HG02870 (cell line): ENCODE data around the gene CNOT10.
"Not testable (repeated sequence)": the region's sequence is repeated elsewhere in the genome, so short reads cannot be mapped to it uniquely, and the experiment has no call there.

Source experiments
- ATAC-seq: cut with Tn5 transposase; IDR thresholded peaks from one replicate; pipeline ENCODE4 v1.9.1; 2021; ENCODE audit warnings: mild to moderate bottlenecking, moderate library complexity; ENCODE audit not compliant: unreplicated experiment

CNOT10 gene

DNA sequence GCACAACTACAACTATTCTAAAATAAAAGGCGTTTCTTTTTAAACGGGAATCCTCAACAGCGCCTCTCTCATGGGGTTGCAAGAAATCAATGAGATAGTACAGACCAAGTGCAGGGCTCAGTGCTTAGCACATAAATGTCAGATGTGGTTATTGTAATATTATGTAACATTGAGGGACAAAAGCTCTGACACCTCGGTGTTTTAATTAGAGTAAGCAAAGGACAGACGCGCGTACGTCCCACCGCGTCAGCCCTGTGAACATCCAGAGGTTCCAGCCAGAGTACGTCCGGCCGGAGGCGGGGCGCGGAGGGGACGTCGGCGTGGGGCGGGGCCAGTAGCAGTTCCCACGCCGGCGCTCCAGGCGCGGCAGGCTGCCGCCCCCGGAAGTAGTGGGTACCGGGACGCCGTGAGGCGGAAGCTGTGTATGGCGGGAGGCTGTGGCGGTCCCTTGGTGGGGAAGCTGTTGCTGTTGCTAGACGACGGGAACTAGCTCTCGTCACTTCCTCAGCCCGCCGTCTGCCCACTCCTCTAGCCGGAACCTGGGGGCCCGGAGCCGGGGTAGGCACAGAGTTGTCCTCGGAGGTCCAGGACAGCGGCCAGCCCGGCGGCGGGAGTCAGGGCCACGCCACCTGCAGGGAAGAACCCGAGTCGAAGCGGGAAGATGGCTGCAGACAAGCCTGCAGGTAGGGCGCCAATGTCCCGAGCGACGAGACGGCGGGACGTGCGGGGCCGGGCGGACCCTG, at the start of gene CNOT10:
CNOT10 (plus strand) TSS at position 389 of the 743 bp plus-strand sequence; CDS start at position 662, 273 bp downstream.
- ATAC-seq: peak; percentile 97

- ATAC-seq: no peak
These were observed 44.0 kb upstream of the CNOT10 start for GRCh38 chr3:32640939-32641338.

- no peak for ATAC-seq
These were observed 43.6 kb upstream of the CNOT10 start for GRCh38 chr3:32641356-32641755.

GRCh38 chr3:32643354-32643753, 41.6 kb upstream of the CNOT10 start:
- ATAC-seq: no peak

DNA sequence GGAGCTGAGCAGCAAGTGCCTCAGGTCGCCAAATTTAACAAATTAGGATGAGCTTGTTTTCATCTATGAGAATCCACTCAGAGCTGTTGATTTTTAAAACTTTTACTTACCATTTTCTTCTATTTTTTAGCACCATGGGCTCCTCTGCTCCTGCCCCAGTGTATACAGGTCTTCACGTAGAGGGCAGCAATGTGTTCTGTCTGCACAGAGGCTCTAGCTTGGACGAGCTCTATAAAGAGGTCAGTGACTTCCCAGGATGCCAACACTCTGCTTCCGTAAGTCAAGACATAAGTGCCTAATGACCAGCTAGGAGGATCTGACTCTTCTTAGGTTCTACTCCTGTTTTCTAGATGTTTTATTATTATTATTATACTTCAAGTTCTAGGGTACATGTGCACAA, 41.2 kb upstream of the CNOT10 start:
- ATAC-seq: no peak

DNA sequence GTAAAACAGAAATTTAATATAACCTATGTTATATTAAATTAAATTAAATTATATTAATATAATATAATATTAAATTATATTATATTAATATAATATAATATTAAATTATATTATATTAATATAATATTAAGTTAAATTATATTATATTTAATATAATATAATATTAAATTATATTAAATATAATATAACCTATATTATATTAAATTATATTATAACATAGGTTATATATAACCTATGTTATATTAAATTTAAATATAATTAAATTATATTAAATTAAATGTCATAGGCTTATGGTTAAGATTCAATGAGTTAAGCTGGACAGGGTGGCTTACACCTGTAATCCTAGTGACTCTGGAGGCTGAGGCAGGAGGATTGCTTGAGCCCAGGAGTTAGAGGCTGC, 40.6 kb upstream of the CNOT10 start:
- no peak for ATAC-seq

DNA sequence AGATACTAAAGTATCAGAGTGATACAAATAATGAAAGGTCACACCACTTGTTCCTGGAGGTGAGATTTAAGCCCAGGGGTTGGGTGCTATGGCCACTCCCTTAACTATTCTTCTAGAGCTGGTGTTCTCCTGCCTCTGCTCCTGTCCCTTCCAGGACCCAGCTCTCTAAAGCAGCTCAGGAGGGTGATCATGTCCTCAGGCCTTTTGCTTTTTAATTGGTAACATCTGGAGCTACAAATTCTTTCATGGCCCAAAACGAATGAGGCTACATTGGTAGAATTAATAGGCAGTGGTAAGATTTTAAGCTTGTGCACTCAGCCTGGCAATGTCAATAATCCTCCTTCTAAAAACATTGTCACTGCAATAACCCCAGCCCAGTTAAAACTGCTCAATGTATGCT, 38.2 kb upstream of the CNOT10 start:
- no peak for ATAC-seq

DNA sequence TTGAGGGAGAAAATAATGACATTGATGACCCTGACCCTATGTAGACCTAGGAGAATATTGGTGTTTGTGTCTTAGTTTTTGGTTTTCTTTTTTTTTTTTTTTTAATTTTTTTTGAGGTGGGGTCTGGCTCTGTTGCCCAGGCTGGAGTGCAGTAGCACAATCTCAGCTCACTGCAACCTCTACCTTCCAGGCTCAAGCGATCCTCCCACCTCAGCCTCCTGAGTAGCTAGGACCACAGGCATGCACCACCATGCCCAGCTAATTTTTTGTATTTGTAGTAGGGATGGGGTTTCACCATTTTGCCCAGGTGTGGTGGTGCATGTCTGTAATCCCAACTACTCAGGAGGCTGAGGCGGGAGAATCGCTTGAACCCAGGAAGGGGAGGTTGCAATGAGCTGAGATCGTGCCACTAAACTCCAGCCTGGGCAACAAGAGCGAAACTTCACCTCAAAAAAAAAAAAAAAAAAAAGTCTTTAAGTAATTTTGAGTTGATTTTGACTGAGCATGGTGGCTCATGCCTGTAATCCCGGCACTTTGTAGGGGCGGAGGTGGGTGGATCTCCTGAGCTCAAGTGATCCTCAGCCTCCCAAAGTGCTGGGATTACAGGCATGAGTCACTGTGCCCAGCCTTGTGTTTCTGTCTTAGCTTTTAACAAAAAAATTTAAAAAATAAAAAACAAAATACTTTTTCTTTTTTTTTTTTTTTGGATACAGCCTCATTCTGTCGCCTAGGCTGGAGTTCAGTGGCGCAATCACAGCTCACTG, 32.5 kb upstream of the CNOT10 start:
- not testable (repeated sequence) for ATAC-seq

- ATAC-seq: no peak
These were observed 29.8 kb upstream of the CNOT10 start for GRCh38 chr3:32655167-32655566.

- no peak for ATAC-seq
These were observed 24.4 kb upstream of the CNOT10 start for GRCh38 chr3:32660634-32661033.

- no peak for ATAC-seq
These were observed 22.3 kb upstream of the CNOT10 start for GRCh38 chr3:32662647-32663046.

DNA sequence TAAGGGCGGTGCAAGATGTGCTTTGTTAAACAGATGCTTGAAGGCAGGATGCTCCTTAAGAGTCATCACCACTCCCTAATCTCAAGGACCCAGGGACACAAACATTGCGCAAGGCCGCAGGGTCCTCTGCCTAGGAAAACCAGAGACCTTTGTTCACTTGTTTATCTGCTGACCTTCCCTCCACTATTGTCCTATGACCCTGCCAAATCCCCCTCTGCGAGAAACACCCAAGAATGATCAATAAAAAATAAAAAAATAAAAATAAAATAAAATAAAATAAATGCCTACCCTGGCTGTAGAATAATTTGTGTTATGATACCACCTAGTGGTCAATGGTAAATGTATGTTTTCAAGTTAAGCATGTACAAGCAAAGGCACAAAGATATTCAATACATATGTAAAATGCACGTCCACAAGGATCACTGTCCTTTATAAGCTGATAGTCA, 20.3 kb upstream of the CNOT10 start:
- ATAC-seq: not testable (repeated sequence)

DNA sequence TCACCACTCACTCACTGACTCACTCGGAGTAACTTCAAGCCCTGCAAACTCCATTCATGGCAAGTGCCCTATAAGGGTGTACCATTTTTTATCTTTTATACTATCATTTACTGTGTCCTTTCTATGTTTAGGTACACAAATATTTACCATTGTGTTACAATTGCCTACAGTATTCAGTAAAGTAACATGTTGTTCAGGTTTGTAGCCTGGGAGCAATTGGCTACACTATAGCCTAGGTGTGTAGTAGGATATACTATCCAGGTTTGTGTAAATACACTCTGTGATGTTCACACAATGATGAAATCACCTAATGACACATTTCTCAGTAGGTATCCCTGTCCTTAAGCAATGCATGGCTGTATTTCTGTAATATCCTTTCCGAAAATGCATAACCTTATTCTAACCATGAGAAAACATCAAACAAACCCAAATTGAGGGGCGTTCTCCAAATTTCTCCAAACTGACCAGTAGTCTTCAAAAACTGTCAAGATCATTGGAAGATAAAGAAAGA, 17.9 kb upstream of the CNOT10 start:
- no peak for ATAC-seq

GRCh38 chr3:32669226-32669625, 15.8 kb upstream of the CNOT10 start:
- not testable (repeated sequence) for ATAC-seq

DNA sequence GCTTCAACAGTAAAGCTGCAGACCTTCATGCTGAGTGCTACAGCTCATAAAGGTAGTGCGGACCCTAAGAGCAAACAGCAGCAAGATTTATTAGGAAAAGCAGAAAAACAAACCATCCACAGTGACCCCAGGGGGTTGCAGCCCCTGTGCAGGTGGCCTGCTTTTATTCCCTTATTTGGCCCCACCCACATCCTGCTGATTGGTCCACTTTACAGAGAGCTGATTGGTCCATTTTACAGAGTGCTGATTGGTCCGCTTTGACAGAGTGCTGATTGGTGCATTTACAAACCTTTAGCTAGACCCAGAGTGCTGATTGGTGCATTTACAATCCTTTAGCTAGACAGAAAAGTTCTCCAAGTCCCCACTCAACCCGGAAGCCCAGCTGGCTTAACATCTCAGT, 11.3 kb upstream of the CNOT10 start:
- ATAC-seq: not testable (repeated sequence)

DNA sequence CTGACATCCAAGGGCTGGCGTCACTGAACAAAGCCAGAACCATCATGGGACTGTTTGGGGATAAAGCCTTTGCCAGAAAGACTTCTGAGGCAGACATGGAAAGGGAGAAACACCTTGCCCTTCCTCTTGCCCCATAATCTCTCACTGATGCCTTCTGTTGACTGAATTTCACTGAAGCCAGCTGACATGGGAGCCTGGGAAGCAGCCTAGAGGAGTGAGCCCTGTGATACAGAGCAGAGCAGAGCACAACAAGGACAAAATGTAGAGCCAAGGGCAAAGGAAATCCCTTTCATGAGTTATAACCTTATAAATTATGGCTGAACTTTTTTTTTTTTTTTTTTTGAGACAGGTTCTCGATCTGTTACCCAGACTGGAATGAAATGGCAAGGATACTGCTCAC, 9.8 kb upstream of the CNOT10 start:
- no peak for ATAC-seq

- ATAC-seq: no peak
These were observed 9.3 kb upstream of the CNOT10 start for GRCh38 chr3:32675650-32676049.

DNA sequence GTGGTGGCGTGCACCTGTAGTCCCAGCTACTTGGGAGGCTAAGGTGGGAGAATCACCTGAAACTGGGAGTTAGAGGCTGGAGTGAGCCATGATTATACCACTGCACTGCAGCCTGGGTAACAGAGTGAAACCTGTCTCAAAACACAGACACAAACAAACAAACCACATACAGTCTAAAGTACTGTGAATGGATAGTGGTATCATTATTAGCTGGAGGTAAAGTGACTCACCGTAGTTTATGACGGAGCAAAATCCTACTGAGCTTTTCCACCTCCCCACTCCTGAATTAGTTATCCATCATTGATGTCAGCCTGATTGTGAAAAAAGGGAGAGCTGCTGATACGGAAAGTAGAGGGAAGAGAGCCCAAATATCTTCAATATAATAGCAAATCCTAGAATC, 3.2 kb upstream of the CNOT10 start:
- ATAC-seq: no peak

DNA sequence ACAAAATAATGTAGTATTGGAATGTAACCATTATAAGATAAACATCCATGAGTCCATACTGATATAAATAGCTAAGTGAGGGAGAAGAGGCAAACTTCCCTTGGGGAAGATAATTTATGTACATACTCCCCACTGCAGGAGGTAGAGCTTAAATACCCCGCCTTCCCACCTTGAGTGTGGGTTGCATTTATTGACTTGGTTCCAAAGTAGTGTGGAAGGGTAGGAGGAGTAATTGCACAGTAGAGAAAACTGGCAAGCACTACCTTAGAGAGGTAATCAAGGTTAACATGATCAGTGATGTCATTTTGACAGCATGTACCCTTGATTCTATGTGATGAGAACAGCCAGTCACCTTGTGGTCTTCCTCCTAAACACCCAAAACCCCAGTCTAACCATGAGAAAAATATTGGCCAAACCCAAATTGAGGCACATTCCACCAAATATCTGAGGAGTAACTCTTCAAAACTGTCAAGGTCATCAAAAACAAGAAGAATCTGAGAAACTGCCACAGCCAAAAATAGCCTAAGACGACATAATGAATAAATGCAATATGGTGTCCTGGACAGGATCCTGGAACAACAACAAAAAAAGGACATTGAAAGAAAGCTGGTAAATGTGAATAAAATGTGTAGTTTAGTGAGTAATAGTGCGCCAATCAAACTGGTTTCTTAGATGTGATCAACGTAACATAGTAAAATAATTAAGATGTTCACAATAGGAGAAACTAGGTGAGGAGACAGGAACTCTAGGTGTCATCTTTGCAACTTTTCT, 774 bp upstream of the CNOT10 start:
- ATAC-seq: no peak

- ATAC-seq: peak; percentile 3
These were observed 676 bp downstream of the CNOT10 start for GRCh38 chr3:32685543-32686185.

DNA sequence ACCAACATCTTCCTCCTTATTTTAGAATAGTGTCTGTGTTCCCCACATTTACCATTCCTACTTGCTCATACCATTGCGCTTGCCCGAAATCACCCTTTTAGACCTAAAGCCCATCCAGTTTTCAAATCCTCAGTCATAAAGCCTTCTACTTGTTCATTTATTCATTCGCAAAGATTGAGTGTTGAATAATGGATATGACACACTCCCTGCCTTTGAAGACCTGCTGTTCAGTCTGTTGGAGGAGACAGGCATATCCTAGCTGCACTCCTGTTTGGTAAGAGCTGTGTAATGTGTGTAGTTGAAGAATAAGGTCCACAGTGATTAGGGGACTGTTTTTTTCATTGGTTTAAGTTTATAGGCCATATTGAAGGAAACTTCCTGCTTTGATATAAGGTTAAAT, 1.7 kb downstream of the CNOT10 start:
- ATAC-seq: no peak
